Right kidney (tissue), 1 donor: Measurements from ENCODE around the gene ARHGAP10.

Source experiments
- DNase-seq: peaks from one replicate; pipeline ENCODE4 v3.0.0-alpha.2; 2016

The ARHGAP10 gene

DNA sequence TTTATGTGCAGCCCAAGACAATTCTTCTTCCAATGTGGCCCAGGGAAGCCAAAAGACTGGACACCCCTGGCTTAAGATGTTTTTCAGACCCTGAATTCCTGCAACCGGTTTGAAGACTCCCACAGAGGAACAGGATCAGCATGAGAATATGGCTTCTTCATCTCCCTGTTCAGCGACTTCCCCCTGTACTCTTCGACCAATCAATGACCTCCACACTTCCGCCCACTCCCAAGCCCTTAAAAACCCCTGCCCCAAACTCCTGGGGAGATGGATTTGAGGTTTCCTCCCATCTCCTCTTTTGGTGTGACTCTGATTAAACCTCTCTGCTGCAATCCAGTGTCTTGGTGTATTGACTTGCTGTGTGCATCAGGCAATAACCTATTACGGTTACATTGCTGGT, 365.9 kb downstream of the ARHGAP10 start:
- DNase-seq, result no peak

DNA sequence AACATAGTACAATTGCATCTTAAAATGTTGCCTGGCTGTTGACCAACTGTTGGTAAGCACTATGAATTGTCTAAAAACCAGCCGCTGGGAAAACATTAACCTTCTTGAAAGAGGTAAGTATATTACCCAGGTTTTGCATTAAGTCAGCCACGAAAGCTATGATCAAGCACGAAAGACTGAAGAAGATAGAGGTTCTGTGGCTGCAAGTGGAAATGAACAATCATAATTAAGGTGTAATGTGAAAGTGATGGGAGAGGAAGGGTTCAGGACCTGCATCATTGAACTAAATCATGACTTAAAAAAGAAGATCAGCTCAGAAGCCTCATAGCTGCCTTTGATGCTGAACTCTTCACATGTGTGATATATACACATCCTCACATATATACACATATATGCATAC, 369.3 kb downstream of the ARHGAP10 start:
- no peak for DNase-seq

DNA sequence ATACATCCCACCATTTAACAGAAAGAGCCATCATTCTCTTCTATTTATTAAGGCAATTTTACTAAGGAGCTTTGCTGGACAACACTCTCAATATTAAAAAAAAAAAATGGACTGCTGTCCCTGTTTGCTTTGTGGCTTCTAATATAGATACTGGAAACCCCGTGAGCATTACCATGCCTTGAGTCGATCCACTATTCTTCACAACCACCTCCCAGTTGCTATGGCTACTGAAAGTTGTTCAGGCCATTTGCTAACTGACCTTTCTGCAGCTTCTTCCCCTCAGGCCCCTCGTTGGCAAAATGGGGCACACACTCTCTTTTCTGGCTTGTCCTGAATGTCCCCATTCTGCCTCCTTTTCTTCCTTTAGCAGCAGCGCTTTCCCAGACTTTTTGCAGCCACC, 369.9 kb downstream of the ARHGAP10 start:
- DNase-seq, result no peak

GRCh38 chr4:148103597-148104355, 371.9 kb downstream of the ARHGAP10 start:
- DNase-seq, result no peak

DNA sequence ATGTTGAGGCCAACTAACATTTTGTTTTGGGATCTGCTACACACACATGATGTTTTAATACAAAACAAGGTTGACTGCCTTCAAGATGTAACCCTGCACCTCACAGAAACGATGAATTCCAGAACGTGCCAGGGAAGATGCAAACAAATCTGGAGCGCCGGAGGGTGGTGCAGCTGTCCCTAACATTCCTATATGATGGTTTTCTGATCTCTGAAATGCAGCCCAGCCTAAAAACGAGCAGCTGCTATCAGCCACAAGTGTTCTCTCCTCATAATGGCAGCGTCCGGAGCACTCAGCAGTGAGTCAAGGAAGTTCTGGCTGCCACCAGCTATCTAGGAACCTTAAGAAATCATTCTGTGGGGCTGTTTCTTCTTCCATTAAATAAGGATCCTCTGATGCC, 376.9 kb downstream of the ARHGAP10 start:
- no peak for DNase-seq

- DNase-seq, result no peak
Measured at GRCh38 chr4:148109216-148109615, 377.3 kb downstream of the ARHGAP10 start.

DNA sequence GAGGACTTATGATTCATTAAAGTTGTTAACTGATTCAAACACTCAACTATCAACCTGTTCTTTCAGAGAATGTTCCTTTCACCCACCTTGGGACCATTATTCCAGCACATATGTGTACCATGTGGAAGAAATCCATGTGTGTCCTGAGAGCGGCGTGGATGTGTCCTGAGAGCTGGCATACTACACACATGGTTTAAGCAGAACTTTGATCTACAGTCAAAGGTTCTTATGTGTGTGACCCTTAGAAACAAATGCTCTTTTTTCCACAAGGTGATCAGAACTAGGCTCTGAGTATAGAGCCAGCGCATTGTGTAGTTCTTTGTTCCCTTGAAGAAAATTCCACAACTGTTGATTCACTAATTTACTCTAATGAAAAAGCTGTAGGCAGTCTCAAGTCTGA, 378.3 kb downstream of the ARHGAP10 start:
- DNase-seq, result no peak

DNA sequence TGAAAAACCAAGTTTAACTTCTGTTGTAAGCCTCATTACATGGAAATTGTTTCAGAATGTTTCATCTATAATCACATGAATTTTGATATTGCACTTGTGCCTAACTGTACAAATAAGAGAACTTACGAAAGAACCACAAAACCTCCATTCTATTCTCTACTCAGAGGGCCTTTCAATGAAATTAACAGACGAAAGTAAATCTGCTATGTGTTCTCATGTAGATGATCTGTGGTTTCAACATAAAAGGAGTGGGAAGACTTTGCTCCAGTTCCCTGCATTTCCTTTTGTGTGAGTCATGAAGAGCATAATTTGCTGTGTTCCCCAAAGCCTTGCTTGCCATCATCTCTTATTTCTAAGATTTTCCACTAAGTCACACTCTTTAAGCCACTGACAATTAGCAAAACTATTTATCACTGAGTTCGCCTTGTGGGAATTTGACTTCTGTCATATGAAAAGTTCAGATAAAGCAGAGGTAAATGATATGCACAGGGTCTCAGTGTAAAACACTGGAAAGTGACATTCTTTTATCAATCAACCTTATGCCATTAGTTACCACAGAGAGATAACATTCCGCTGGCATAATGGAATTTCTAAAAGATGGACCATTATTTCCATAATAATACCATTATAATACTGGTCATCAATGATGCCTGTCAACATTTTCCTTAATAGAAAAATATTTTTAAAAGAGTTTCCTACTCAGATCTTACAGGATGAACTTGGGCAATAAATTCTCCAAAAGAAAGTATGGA, 380.5 kb downstream of the ARHGAP10 start:
- DNase-seq, result no peak

DNA sequence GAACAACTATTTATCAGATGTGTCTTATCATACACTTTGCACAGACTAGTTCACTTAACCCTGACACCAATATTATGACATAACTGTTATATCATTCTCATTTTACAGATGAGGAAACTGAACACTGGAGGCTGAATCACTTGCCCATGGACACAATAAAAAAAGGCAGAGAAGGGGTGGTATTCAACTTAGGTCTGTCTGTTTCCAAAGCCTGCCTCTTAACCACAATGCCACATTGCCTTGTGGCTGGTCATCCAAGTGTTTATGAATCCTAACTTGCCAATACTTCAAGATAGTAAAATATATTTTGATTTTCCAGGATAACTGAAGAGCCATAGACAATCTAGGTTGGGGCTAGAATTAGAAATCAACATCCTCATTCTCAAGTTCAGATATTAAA, 382.5 kb downstream of the ARHGAP10 start:
- no peak for DNase-seq

DNA sequence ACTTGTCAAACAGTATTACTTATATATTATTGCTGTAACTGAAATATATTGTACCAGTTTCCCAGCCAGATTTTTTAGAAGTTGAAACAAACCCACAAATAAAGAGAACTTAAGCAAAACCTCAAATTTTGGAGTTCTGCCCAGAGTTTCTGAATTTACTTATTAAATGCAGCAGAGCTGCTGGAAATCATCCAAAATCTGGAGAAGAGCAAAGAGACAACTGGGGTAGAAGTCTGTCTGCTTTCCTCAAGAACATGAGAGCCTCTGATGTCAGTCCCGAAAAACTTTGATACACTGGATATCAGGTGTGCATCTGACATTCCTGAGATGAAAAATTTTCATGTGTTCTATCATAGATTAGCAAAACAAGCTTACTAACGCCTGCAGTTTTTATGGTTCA, 384.4 kb downstream of the ARHGAP10 start:
- DNase-seq, result no peak

GRCh38 chr4:148116969-148117368, 385.1 kb downstream of the ARHGAP10 start:
- no peak for DNase-seq

GRCh38 chr4:148118179-148118578, 386.3 kb downstream of the ARHGAP10 start:
- DNase-seq, result no peak

GRCh38 chr4:148118633-148119032, 386.7 kb downstream of the ARHGAP10 start:
- DNase-seq, result no peak

DNA sequence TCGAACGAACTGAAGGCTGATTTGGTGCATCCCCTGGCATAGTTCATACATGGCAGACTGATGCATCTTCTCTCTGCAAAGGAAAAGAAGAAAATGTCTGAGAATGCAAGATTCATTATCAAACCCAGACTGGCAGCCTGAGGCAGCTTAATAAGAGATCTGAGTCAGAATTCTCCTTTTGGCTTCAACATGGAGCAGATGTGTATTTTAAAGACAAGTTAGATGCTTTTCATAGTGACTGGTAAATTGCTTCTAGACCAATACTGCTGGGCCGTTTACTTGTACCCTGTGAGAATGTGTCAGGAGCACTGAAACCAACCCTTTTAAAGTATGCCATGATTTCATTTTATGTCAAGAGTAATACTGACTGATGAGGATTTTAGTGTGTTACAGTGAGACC, 388.3 kb downstream of the ARHGAP10 start:
- no peak for DNase-seq
